Activated T-cell treated with anti-CD3 and anti-CD28 coated beads, Interleukin-2, amount 50 U/mL, for 48 hours (primary cell): ENCODE measurements around the gene MYBL2.

ENCODE experiments used
- DNase-seq, 2 experiments: peaks; one replicate each; pipeline ENCODE4 v3.0.0-alpha.2; 2020

MYBL2 gene

DNA sequence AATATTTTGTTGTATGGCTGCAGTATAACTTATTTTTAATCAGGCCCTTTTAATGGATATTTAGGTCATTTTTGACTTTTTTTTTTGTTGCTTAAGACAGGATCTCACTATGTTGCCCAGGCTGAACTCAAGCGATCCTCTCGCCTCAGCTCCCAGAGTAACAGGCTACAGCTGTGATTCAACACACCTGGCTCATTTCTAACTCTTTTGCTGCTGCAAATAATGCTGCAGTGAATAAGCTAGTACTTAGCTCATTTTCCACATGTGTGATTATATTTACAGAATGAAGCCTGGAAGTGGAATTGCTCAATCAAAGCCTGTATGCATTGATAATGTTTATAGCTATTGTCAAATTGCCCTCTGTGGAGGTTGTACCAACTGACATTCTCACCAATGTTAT, 58.8 kb downstream of the MYBL2 start:
- no peak for DNase-seq

DNA sequence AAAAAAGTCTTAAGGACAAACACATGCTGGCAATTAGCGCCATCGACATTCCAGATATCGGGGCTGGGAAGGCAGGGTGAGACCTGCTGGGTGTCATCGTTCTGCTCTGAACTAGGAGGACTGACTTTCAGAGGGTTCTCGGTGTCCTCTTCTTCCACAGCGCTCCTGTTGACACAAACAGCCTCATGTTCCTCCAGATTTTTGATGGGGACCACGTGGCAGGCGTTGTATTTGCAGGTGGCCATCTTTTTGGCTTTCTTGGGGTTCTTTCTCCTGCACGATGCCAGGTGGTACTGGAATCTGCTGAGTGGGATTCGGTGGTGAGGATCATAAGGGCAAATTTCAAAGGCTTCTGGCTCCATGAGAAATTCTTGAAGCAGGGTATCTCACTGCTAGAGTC, 59.4 kb downstream of the MYBL2 start:
- DNase-seq, result no peak

DNA sequence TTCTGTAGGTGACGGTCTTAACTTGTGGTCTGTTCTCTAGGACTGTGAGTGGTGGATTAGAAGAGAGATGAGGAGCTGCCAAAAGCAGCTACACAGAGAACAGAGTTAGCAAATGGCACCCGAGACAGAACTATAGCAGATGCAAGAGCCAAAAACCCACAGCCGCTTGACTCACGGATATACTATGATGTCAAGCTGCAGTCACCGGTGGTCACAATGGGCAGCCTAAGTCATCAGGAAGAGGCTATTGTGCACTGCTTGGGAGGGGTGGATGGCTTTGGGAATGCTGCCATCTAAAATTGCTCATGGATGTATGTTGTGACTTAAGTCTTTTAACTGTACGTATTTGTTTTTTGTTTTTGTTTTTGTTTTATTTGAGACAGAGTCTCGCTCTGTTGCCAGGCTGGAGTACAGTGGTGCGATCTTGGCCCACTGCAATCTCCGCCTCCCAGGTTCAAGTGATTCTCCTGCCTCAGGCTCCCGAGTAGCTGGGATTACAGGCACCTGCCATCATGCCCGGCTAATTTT, 60.0 kb downstream of the MYBL2 start, which contains the start of gene GTSF1L:
Gene GTSF1L (minus strand): TSS at position 192 of the 528 bp plus-strand sequence. CDS start 308 bp downstream, outside the sequence.
- DNase-seq, result no peak

DNA sequence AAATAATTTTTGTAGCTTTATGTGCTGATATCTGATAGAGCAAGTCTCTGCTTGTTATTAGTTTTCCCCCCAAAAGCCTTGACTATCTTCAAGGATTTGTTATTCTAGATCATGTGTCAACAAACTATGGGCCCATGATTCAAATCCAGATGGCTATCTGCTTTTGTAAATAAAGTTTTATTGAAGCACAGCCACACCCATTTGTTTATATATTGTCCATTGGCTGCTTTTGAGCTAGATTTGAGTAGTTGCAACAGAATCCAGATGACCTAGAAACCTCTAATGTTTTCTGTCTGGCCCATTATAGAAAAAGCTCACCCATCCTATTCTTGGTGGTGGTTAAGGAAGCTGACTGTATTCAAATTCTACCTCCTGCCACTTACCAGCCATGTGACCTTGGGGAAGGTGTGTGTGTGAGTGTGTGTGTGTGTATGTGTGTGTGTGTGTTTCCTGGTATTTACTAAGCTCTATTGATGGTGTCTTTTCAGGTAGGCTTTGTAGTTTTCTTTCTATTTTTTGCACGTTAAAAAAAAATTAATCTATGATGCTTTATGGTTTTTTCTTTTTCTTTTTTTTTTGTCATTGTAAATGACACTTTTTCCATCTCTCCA, 61.2 kb downstream of the MYBL2 start:
- DNase-seq, result no peak

- DNase-seq, result no peak
Observed at GRCh38 chr20:43728686-43729255, 61.9 kb downstream of the MYBL2 start.

GRCh38 chr20:43731469-43731868, 64.6 kb downstream of the MYBL2 start:
- DNase-seq, result no peak

DNA sequence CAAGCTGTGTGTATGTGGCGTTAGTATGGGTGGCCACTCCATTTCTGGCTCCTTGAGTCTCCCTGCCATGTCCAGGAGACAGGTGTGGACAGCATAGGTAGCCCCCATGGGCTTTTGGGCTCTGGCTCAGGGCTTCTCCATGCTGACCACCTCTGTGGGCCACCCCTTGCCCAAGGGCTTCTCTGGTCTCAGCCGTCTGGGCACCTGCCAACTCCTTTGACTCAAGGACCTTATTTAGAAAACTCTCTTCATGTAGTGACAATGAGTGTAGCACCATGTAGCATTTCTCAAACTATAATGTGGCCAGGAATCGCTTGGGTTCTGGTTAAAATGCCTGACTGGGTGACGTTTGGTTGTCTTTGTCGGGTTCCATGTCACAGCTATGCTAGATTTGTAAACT, 65.0 kb downstream of the MYBL2 start:
- no peak for DNase-seq

GRCh38 chr20:43736588-43737158, 69.8 kb downstream of the MYBL2 start:
- DNase-seq, result peak; percentile 57 to 62

- no peak for DNase-seq
Observed at GRCh38 chr20:43737925-43738324, 71.0 kb downstream of the MYBL2 start.

- no peak for DNase-seq
Observed at GRCh38 chr20:43739148-43739749, 72.3 kb downstream of the MYBL2 start.

GRCh38 chr20:43740642-43741041, 73.7 kb downstream of the MYBL2 start:
- no peak for DNase-seq

DNA sequence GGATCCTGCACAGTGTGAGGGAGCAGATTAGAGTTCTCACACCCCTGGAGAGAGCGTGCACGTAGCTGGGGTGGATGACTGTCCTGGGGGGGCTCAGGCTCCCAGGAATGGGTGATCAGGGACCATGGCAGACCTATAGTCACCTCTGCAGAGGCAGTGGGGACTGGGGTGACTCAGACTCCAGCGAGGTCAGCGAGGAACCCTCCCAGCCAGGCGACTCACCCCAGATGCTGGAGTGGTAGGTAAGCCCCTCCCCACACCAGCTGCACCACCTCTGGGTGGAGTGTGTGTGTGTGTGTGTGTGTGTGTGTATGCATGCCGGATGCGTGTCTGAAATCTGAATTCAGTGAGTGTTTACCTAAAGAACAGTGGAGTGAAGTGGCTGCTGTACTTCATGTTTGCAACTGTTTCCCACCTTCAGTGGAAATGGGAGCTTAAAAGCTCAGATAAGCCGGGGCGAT, 77.3 kb downstream of the MYBL2 start:
- peak; percentile 50 to 60 for DNase-seq

DNA sequence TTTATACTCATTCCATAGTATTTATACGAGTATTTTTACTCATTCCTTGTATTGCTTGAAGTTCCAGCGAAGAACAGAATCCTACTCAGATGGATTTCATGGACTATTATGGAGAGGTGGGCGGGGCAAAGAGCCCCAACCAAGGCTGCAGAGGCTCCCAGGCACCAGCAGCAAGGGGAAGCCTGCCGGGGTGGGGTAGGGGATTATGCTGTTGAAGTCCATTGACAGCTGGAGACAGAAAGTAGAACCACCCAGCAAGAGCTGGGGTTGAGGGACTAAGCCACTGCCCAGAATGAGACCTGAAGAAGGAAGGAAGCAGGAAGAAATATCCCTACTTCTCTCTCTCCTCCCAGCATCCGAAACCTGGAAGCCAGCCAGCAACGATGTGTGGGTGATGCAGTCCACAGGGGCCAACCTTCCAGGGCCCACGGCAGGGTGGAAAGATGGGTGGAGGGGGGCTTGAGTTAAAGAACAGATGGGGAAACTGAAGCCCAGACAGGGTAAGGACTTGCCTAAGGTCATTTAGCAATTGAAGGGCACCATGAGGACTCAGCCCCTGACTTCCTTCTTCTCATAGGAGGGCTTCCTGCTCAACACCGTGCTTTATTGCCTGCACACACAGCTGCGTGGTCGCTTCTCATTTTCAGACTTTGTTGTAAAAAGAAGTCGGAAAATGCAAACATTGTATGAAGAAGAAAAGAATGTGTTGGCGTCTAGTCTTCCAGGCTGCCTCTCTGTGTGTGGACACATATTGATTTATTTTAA, 78.2 kb downstream of the MYBL2 start:
- no peak for DNase-seq

- DNase-seq, result no peak
Observed at GRCh38 chr20:43746344-43747137, 79.6 kb downstream of the MYBL2 start.

GRCh38 chr20:43748274-43748673, 81.4 kb downstream of the MYBL2 start:
- no peak for DNase-seq

DNA sequence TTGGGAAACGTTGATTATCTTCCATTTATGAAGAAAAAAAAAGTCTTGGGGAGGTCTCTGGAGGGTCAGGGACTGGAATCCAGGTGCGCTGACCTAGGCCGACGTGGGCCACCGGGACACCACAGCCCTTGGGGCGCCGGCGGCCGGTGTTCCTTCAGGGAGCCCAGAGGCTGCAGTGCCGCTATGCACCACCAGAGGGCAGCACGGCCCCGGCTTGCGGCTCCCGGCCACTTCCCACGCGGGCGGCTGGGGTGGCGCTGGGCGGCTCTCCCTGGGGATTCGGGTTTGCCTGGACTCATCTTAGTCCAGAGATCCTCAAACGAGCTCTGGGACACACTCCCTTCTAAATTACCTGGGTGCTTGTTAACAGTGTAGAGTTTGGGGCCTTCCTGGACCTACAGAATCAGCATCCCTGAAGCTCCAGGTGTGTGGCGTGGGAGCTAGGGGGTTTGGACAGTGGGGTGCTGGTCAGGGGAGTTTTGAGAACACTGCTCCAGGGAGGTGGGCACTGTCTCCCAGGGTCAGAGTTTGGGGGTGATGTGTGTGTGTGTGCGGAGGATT, 82.9 kb downstream of the MYBL2 start:
- DNase-seq, result peak; percentile 92 to 93

GRCh38 chr20:43750774-43751166, 83.9 kb downstream of the MYBL2 start:
- no peak for DNase-seq

GRCh38 chr20:43751167-43752050, 84.5 kb downstream of the MYBL2 start:
- DNase-seq, result peak; percentile 77

GRCh38 chr20:43752051-43752360, 85.1 kb downstream of the MYBL2 start:
- DNase-seq, result peak; percentile 51 to 54

GRCh38 chr20:43752561-43753301, 85.8 kb downstream of the MYBL2 start:
- peak; percentile 67 to 72 for DNase-seq
